Measurements from ENCODE around the gene TRAK2. TPM values are rescaled to one million over a fixed set of nuclear protein-coding genes. Genes with fewer than 3 reads are reported as not detected.
A peak's percentile ranks its signal among the peaks of the same experiment; 100 is the strongest.
"Not testable (repeated sequence)": the region's sequence is repeated elsewhere in the genome, so short reads cannot be mapped to it uniquely, and the experiment has no call there.

Gene TRAK2
- total RNA-seq, 1 experiment from 2014 or later: 47.0 TPM

DNA sequence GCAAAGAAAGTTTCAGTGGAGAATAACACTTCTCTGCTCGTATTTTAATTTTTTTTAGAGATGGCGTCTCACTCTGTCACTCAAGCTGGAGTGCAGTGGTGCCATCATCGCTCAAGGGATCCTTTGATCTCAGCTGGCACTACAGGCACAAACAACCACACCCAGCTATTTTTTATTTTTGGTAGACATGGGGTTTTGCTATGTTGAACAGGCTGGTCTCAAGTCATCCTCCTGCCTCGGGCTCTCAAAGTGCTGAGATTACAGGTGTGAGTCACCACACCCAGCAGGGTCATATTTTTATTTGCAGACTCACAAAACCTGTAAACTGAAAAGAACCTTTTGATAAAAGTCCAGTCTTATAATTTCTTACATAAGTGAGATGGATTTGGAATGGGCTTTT lies 2.6 kb downstream of the TRAK2 start:
- DNase-seq (ENCODE audit: low read depth): peak; percentile 23

DNA sequence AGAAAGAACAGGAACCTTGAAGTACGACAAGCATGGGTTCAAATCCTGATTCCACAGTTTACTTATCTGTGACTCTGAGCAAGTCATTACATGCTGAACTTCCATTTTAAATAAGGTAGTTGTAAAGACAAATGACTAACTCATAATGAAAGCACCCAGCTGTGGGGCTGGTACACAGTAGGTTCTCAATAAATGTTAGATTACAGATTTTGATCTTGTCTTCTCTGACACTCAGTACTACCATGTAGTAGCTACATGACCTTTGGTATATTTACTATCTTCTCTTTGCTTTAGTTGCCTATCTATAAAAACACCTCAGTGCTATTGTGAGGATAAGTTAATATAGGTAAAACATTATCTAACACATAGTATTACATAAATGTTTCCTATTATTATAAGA lies 3.2 kb downstream of the TRAK2 start:
- no peak for DNase-seq (ENCODE audit: low read depth)

DNA sequence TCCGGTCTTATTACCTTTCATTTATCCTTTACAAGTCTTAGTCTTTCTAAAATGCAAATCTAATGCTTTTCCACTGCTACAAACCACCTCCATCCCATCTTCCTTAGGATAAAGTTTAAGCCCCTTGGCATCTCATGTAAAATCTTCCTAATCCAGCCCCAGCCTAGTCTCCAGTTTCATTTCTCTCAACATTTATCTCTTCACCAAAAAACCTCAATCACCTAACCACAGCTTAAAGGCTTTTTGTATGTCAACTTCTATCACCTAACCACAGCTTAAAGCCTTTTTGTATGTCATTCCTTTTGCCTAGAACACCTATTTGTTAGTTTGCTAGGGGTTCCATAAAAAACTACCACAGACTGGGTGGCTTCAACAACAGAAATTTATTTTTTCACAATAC lies 4.2 kb downstream of the TRAK2 start:
- no peak for DNase-seq (ENCODE audit: low read depth)

DNA sequence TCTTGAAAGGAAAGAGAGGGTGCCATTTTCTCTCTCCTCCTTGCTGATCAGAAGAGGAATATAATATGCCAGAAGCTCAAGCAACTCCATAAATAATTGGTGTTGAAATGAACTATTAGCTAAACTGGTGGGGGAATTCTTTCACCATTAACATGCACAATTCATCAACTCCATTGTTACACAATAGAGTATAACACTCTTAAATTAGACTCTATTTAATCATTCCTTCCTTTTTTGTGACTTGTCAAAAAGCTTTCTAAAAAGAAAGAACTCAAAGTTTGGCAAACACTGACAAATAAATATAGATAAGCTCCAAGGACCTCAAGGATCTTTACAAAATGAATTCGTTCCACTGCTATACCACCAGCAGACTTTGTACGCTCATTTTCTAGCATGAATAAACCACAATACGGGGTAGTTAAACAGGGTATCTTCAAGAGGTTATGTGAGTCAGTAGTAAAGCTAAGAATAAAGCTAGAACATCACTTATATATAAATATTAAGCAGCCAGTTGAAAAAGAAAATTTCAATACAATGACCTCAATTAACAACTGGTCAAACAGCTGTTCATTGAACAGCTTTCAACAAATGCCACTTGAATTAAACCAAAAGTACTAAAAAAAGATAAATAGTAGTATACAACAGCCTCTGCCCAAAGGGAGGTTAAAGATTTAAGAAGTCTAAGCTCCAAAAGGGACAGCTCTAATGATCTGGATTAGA lies 6.4 kb downstream of the TRAK2 start:
- no peak for DNase-seq (ENCODE audit: low read depth)

DNA sequence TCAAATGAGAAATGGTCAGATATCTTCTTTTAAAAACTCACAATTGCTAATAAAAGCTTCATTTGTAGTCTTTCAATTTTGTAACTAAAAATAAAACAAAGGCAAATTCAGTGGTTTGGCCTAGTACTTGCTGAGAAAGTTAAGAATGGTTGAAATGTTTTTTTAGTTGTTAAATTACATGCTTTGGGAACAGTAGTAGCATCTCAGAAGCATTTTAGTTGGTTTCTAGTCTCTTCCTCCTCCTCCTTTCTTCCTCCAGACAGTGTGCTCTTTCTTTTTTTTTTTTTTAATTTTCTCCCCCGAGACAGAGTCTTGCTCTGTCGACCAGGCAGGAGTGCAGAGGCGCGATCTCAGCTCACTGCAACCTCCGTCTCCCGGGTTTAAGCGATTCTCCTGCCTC lies 9.8 kb downstream of the TRAK2 start:
- no peak for DNase-seq (ENCODE audit: low read depth)

DNA sequence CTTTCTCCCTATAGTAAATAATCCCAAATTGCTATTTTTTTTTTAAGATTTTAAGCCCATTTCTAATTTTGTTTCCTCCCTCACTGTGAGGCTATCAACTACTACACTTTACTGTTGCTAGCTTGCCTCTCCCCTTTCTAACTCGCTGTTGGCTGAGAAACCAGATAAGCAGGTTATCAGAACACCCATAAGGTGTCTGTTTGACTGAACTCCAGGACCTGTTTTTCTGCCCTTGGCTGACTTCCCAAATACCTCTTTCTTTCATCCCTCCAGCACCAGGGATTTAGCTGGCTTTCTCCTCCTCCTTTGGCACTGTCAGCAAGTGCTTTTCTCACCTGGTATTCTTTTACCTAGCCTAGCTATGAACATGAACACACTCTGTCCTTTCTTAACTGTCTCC lies 11.1 kb downstream of the TRAK2 start:
- DNase-seq (ENCODE audit: low read depth): no peak

DNA sequence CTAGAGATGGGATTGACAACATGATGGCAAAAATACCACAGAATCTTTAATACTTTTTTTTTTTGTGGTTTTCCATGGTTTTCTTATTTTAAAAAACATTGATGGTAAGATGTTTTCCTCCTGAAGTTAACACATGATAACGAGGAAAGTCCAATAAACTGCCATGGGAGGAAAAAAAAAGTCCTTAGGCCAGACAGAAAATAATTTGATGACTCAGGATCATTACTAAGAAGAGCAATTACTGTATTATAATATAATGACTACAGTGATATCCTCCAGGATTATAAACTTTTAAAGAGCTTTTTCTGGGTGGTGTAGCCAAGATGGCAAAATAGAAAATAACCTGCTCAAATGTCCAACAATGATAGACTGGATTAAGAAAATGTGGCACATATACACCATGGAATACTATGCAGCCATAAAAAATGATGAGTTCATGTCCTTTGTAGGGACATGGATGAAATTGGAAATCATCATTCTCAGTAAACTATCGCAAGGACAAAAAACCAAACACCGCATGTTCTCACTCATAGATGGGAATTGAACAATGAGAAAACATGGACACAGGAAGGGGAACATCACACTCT lies 11.8 kb downstream of the TRAK2 start:
- DNase-seq (ENCODE audit: low read depth): not testable (repeated sequence)

DNA sequence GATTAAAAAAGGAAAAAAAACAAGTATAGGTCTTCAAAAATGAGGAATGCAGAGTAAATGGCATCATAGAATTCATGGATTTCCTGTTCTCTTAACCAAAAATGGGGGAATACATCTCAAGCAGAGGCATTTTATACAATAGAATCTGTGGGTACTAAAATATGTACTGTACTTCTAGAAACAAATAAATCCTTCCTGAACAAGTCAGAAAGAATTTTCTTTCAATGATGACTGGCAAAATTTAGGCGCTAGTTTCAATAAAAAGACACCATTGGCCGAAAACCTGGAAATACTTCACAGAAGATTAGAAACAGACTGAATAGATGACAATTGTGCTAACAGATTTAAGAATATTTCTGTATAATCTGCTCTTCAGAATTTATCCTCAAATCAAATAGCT lies 15.1 kb downstream of the TRAK2 start:
- DNase-seq (ENCODE audit: low read depth): no peak

DNA sequence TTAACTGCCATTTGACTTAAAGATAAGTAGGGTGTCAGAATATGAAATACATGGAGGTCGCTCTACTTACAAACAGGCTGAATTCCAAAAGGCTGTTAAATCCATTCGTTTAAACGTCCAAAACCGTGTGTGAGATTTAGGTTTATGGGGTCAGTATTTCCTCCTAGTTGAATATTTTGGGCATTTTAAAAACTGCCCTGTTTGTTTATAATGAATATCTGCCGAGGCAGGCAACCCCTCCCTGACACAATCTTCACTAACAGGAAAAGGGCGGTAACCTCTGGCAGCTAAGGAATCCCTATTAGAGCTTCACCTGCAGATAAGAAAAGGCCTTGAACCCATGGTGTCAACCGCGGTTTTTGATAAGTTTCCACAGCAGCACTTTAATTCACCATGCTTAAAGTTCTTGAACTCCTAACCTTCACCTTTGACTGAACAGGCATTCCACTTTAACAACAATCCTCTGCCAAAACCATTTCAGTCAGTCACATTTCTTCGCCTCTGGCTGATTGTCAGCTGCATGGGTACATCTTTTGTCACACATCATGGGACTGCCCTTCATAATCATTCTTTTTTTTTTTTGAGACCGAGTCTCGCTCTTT lies 17.8 kb downstream of the TRAK2 start:
- DNase-seq (ENCODE audit: low read depth): no peak

DNA sequence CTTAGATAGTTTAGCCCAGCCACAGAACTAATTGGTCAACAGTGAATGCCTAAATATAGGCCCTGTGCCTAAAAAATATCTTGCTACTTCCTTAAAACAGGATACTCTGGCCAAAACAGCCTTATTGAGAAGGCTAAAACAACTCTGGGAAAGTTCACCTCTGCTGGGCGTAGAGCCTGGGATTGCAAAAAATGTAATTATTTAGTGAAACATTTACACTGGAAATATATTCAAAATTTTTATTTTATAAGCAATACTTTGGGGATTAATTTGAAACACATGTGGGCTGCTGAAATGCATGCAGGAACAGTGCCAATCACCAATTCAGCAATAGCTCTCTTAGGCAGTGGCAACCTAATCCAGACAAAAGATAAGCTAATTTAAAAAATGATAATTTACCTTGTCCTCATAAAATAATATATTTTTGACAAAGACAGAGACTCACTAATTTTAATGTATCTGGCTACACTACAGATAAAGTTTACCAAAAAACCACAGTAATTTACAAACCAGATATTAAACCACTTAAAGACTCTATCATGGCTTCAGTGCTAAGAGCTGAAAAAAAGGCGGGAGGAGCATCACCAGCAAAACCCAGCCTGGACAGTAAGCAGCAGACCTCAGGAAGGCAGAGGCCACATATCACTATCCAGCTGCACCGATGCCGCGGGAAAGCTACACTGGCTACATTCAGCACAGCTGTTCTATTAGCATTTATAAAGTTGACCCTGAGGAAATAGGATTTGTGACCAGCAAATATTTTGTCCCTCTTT lies 18.5 kb downstream of the TRAK2 start:
- DNase-seq (ENCODE audit: low read depth): peak; percentile 67

DNA sequence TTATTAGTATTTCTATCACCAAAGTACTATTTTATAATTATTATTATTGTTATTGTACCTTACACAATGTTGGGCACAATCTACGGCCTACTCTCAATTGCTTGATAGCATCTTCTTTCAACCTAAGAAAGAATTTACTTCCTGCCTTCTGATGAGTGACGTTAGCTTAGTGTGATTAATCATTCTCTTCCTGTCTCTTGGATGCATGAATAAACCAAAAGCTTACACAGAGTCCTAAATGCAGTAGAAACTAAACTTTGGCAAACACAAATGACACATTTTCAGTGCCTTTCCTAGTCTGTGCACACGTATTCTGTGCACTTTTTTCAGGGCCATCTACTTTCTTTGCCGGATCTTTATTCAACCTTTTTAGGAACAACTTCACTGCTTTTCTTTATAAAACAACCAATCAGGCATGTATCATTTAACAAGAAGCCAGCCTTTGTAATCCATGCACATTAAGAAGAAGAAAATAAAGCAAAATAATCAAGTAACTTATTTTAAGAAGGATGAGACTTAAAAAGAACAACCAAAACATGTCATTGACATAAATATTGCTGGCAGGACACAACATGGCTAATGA lies 19.1 kb downstream of the TRAK2 start:
- DNase-seq (ENCODE audit: low read depth): peak; percentile 77

DNA sequence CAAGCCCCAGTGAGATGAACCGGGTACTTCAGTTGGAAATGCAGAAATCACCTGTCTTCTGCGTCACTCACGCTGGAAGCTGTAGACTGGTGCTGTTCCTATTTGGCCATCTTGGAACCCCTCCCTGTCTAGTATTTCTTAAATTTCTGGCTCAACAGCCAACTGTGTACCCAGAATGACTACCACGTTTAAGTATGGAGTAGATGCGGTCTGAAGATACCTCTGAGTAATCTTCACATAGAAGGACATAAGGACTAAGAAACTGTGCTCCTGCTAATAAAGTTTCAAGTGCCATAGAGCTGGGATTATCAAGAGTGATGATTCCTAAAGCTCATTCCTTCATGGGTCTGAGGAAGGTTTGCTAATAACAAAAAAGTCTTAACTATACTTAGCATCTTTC lies 20.4 kb downstream of the TRAK2 start:
- DNase-seq (ENCODE audit: low read depth): no peak

DNA sequence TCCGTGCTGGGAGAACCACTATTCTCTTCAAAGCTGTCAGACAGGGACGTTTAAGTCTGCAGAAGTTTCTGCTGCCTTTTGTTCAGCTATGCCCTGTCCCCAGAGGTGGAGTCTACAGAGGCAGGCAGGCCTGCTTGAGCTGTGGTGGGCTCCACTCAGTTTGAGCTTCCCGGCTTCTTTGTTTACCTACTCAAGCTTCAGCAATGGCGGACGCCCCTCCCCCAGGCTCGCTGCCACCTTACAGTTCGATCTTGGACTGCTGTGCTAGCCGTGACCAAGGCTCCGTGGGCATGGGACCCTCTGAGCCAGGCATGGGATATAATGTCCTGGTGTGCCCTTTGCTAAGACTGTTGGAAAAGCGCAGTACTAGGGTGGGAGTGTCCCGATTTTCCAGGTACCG lies 20.9 kb downstream of the TRAK2 start:
- DNase-seq (ENCODE audit: low read depth): not testable (repeated sequence)

DNA sequence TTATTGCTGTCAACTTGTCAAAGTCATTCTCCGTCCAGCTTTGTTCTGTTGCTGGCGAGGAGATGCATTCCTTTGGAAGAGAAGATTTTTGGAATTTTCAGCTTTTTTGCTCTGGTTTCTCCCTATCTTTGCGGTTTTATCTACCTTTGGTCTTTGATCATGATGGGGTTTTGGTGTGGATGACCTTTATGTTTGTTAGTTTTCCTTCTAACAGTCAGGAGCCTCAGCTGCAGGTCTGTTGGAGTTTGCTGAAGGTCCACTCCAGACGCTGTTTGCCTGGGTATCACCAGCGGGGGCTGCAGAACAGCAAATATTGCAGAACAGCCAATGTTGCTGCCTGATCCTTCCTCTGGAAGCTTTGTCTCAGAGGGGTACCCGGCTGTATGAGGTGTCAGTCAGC lies 21.4 kb downstream of the TRAK2 start:
- not testable (repeated sequence) for DNase-seq (ENCODE audit: low read depth)

DNA sequence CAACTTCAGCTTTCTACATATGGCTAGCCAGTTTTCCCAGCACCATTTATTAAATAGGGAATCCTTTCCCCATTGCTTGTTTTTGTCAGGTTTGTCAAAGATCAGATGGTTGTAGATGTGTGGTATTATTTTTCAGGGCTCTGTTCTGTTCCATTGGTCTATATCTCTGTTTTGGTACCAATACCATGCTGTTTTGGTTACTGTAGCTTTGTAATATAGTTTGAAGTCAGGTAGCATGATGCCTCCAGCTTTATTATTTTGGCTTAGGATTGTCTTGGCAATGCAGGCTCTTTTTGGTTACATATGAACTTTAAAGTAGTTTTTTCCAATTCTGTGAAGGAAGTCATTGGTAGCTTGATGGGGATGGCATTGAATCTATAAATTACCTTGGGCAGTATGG lies 22.9 kb downstream of the TRAK2 start:
- not testable (repeated sequence) for DNase-seq (ENCODE audit: low read depth)

DNA sequence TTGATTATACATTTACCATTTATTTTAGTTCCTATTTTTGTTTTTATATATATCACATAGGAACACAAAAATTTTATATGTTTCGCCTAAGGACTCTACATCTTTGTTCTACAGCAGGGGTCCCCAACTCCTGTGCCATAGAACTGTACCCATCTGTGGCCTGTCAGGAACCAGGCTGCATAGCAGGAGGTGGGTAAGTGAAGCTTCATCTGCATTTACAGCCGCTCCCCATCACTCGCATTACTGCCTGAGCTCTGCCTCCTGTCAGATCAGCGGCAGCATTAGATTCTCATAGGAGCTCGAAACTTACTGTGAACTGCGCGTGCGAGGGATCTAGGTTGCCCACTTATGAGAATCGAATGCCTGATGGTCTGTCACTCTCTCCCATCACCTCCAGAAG lies 25.3 kb downstream of the TRAK2 start:
- no peak for DNase-seq (ENCODE audit: low read depth)

DNA sequence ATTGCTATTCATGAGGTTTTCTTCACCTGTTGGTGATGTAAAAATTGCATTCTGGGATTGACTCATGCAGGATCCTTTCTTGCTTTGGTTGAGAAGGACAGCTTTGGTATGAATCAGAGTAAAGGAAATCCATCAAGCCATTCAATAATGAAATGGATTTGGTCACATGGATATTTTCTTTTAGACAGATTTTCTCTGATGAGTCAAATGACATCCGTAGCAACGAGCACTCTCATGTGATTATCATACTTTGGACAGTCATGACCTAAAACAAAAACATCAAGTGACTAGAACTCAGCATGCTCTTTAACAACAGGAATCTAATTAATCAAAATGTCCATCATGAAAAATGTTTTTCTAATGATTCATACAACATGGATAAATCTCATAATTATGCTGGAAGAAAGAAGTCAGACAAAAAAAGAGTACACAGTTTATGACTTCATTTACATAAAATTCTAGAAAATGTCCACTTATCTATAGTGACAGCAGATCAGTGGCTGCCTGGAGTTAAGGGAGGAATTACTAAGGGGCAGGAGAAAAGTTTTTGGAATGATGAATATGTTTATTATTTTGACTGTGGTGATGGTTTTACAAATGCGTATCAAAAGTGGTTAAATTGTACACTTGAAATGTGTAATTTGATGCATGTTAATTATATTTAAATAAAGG lies 30.7 kb downstream of the TRAK2 start:
- DNase-seq (ENCODE audit: low read depth): peak; percentile 37

DNA sequence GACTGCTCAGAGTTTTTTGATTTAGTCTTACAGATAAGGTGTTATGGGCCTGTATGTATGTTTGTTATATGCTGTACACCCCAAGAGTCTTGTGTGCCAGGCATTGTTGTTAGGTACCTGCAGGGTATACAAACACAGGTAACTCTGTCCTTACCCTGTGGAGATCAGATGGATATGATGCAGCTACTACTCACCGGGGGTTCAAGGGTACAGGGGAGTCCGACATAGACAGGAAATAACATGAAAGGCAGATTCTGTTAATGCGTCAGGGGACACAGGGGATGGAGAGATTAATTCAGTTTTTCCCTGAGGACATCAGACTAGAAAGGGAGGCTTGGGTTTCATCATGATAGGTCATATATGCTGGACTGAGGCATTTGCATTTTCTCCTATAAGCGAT lies 31.3 kb downstream of the TRAK2 start:
- no peak for DNase-seq (ENCODE audit: low read depth)

DNA sequence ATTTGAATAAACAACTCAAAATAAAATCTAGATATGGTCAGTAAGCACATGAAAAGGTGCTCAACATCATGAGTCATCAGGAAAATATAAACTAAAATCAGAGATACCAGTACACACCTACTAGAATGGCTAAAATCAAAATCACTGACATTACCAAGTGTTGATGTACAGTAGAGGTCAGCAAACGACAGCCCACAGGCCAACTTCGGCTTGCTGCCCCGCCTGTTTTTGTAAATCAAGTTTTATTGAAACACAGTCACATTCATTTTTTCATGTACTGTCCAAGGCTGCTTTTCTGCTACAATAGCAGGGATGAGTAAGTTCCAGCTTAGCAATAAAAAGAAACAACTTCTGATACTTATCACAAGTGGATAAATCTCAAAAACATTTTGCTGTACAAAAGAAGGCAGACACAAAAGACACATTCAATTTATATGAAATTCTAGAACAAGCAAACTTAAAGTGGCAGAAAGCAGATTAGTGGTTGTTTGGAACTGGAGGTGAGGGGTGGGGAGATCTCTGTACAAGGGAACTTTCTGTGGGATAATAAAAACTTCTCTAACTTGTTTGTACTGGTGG lies 32.1 kb downstream of the TRAK2 start:
- DNase-seq (ENCODE audit: low read depth): peak; percentile 31

DNA sequence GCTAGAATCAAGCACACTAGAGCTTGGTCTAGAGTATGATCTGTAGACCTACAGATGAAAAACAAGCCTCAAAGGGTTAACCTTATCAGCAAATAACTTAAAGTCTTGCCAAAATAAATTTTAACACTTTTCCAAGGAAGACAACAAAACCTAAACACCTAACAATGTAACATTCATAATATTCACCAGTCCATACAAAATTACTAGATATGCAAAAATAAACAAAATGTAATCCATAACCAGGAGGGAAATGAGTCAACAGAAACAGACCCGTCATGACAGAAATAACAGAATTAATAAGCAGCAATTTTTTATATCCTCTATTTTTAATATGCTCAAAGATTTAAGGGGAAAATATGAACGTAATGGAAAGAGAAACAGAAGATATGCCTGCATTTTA lies 36.1 kb downstream of the TRAK2 start:
- DNase-seq (ENCODE audit: low read depth): no peak

All from RPMI7951 (cell line).